Fibroblast of peridontal ligament (primary cell): ENCODE measurements around the gene CEACAM4.
A peak's percentile ranks its signal among the peaks of the same experiment; 100 is the strongest.
"Not testable (repeated sequence)": the region's sequence is repeated elsewhere in the genome, so short reads cannot be mapped to it uniquely, and the experiment has no call there.

Experiments used
- DNase-seq: peaks from one replicate; pipeline ENCODE4 v3.0.0-alpha.2; 2010; ENCODE audit errors: extremely low read depth

CEACAM4 gene

DNA sequence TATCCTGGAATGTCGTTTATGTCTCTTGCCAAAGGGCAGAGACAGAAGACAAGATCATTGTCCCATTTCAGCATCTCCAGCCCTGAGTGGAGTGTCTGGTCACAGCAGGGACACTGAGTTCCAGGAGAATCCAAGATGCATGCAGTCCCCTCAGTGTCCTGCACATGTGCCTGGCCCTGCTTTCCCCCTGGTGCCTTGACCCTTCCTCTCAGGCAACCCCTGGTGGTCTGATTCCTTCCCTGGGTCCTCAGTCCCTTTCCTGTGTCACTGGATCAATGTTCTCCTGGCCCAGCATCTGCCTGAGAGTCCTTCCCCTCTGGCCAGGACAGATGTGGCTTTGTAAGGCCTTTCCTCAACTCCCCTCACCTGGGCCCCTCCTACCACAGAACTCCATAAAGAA is 41.9 kb downstream of the CEACAM4 start:
- no peak for DNase-seq

DNA sequence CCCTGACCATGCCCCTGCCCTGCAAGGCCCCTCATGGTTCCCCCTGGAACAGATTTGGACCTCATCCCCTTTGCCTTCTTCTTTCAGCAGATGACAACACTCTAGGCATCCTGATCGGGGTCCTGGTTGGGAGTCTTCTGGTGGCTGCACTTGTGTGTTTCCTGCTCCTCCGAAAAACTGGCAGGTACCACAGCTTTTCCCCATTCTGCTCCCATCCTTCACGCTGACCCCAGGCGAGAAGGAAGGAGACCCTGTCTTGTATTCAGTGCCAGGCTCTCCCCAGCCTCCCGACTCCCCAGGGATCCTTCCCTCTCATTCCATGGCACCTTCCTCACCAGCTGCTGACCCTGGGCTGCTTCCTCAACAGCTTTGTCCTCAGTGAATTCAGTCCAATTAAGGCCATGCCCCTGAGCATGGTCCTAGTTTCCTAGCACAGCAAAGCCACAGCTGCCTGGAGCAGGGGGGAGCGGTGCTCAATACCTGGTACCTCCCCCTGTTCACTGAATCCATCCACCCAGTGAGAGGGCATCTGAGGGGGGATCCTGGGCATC is 42.5 kb downstream of the CEACAM4 start:
- no peak for DNase-seq

DNA sequence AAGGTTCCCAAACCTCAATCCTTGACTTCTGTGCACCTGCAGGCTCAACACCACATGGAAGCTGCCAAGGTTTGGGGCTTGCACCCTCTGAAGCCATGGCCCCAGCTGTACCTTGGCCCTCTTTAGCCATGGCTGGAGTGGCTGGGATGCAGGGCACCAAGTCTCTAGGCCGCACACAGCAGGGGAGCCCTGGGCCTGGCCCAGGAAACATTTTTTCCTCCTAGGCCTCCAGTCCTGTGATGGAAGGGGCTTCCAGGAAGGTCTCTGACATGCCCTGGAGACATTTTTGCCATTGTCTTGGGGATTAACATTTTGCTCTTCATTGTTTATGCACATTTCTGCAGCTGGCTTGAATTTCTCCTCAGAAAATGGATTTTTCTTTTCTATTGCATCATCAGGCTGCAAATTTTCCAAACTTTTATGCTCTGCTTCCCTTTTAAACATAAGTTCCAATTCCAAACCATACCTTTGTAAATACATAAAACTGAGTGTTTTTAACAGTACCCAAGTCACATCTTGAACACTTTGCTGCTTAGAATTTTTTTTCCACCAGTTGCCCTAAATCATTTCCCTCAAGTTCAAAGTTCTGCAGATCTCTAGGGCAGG is 44.2 kb downstream of the CEACAM4 start:
- not testable (repeated sequence) for DNase-seq

DNA sequence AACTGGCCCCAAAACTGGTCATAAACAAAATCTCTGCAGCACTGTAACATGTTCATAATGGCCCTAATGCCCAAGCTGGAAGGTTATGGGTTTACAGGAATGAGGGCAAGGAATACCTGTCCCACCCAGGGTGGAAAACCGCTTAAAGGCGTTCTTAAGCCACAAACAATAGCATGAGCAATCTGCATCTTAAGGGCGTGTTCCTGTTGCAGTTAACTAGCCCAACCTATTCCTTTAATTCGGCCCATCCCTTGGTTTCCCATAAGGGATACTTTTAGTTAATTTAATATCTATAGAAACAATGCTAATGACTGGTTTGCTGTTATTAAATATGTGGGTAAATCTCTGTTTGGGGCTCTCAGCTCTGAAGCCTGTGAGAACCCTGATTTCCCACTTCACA is 45.8 kb downstream of the CEACAM4 start:
- not testable (repeated sequence) for DNase-seq

DNA sequence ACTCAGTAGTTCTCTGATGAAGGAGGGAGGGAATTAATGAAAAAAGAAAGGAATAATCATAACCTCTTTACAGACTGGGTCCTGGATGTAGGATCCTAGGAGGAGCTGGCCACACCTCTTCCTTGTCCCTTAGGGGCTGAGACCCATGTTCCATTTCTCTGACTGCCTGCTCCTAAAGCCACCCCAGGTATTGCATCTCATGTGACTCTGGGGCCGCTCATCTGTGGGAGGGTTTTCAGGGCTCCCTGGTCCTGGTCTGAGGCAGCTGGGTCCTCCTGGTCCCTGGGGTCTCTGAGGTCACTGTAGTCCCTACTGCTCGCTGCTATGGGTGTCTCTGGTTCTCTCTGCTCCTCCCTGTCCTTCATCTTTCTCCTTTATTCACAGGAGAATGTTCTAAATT is 48.0 kb downstream of the CEACAM4 start:
- DNase-seq = no peak

DNA sequence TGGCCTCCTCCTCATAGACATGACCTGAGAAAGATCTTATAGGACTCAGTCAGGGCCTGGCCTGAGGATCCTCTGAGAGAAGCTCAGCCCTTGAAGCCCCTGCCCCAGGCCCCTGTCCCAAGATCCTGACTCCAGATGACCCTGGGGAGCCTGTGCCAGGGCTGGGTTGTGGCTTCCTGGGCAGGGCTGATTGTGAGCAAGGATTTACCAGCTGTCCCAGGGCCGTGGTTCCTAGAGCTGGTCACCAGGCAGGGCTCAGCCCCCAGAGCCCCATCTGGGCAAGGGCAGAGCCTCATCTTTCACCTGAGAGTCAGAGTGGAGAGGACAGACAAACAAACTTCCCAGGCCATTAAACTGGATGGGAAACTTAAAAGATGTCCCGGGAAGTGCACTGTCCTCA is 49.0 kb downstream of the CEACAM4 start:
- no peak for DNase-seq

DNA sequence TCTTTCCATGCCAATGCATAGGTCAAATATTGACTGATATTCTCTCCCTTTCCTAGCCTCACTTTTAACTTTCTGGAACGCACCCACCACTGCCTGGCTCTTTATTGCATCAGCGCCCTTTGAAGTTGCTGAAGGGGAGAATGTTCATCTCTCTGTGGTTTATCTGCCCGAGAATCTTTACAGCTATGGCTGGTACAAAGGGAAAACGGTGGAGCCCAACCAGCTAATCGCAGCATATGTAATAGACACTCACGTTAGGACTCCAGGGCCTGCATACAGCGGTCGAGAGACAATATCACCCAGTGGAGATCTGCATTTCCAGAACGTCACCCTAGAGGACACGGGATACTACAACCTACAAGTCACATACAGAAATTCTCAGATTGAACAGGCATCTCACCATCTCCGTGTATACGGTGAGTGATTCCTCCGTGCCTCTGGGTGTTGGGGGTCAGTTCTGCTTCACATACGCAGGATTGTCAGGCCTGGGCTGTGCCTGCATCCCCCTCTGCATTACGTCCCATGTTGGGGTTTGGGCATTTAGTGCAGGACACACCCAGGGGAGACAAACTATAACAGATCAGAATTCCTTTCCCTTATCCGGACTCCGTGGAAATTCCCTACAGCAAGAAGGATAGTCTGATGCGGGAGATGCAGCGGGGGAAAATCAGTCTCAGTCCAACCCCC is 49.6 kb downstream of the CEACAM4 start:
- no peak for DNase-seq

DNA sequence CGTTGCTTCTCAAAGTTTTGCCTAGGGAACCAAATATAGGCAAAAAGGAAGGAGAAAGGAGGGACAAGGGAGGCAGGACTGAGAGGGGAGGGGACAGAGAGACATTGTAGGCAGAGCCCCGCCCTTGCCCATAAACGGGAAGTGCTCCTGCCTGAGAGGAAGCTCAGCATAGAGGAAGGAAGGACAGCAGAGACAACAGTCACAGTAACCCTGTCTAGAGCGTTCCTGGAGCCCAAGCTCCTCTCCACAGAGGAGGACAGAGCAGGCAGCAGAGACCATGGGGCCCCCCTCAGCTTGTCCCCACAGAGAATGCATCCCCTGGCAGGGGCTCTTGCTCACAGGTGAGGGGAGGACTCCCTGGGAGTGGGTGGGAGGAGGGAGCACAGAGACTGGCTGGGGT is 50.9 kb downstream of the CEACAM4 start, which contains the start of gene CEACAM21:
TSS of gene CEACAM21 (plus strand) at position 169 of the 400 bp plus-strand sequence. CDS start at position 278, 109 bp downstream.
- no peak for DNase-seq

DNA sequence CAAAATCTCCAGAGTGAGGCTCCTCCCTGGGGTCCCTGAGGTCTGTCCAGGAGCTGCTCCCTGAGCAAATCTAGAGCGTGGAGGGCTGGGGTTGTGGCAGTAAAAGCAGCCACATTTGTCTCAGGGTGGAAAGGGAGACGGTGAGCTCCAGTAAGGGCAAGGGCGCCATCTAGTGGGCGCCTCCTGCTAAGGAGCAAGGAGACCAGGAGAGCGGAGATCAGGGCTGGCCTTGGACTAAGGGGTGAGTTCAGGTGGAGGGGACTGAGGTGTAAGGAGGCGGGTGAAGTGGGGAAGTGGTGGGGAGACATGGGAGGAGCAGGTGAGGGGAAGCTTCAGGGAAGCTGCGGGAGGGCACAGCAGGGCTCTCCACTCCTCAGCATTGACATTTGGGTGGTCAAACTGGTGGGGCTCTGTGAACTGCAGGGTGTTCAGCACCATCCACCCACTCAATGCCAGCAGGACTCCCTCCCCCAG is 56.2 kb downstream of the CEACAM4 start:
- DNase-seq = peak; percentile 67

DNA sequence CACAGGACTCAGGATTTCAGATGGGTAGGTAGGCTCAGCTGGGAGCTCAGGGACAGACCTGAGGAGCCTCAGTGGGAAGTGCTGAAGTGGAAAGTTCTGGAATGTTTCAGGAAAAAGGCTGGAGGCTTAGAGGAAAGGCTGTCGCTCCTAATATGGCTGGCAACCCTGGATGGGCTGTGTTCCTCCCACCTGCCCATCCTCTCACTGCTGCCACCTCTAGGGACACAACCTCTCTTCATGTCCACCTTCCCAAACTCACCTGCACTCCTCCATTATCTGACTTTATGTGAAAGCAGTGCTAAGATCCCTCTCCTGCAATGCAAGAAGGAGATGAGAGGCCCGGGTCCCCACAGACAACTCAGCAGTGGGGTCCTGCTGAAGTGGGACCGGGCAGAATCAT is 56.7 kb downstream of the CEACAM4 start:
- DNase-seq = no peak

DNA sequence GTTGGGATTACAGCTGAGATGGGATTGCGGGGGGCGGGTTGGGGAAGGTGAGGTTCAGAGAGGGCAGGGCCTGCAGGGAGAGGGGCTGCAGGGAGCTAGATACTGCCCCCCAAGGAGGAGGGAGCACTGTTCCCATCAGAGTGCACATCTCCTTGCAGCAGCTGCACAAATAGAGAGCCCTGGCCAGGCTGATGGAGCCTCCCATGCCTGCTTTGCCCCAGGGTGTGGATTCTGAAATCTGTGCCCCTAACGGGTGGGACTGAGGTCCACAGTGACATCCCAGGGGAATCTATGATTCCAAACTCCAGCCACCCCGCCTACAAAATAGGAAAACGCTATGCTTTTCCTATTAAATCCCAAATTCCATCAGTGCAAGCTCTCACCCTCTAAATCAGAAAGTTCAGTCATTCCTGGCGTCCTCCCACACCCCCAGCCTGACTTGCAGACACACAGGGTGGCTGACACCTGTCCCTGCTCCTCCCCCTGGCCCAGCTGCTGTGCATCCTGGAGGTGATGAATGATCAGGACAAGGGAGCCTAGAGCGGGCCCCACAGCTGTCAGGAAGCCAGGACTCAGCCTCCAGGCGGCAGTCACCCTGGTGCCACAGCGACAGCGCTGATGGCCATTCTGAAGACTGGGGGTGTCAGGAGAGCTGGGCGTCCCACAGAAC is 57.3 kb downstream of the CEACAM4 start:
- DNase-seq = no peak
